Activated CD4-positive, alpha-beta T cell treated with anti-CD3 and anti-CD28 coated beads, Interleukin-2, amount 50 U/mL, for 1 hour (primary cell): ENCODE measurements around the gene TMSB15A.
"Not testable (repeated sequence)": the region's sequence is repeated elsewhere in the genome, so short reads cannot be mapped to it uniquely, and the experiment has no call there.

Experiments used
- DNase-seq: peaks from one replicate; pipeline ENCODE4 v3.0.0-alpha.2; 2020

The TMSB15A gene

DNA sequence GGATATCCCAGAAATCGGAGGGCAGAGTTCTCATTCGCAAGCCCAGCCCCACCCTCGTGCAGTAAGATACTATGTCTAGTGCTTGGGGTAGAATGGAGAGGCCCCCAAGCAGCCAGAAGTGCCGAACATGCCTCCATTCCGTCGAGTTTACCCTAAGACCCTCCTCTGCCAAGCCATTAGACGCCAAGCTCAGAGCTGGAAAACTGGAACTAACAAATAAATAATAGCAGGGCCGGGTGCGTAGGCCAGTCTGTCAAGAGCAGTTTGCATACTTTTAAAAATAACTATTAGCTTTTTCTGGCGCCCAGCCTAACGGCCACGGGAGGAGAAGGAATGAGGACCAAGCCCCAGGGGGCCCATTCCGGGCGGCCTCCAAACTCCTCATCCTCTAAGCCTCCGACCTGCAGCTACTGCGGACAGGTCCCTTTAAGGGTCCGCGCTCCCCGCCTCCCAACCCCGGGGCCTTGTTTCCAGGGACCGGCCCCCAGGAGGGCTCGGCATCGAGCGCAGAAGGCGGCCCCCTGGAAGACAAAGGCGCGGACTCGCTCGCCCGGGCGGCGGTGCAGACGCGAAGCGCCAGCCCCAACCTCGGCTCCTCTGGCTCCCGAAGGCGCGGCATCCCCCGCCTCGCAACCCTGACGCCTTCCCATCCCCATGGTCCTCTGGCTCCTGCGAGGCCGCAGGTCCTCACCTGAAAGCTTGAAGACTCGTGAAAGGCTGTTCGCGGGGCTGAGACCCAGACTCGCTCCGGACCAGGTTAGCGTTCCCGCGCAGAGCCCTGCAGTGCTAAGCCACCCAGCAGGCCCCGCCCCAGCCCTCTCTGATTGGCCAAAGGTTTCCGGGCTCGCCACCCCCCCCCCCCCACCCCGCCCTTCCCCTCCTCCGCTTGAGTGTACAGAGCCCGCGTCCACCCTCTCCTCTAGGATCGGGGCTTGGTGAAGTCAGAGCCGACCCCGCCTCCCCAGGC is at the start of gene TMSB15A:
TSS of gene TMSB15A (minus strand) at position 765 of the 967 bp plus-strand sequence.
- peak; percentile 49 for DNase-seq

GRCh38 chrX:102560423-102561068 is 44.0 kb upstream of the TMSB15A start:
- no peak for DNase-seq

DNA sequence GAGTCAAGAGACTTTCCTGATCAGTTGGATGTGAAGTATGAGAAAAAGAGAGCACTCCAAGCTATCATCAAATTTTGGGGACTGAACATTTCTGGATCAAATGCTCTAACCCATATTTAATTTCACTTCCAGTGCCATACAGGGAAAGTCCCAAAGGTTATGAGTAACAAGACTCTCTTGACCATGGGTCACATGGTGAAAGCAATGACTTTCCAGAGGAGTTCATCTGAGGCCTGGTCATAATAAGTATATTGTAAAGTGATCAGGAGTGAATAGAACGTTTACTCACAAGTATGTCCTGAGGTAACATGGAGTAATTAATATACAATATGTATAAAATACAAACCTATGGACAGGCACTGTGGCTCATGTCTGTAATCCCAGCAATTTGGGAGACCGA is 42.1 kb upstream of the TMSB15A start:
- DNase-seq, result no peak

GRCh38 chrX:102548231-102548630 is 31.7 kb upstream of the TMSB15A start:
- no peak for DNase-seq

DNA sequence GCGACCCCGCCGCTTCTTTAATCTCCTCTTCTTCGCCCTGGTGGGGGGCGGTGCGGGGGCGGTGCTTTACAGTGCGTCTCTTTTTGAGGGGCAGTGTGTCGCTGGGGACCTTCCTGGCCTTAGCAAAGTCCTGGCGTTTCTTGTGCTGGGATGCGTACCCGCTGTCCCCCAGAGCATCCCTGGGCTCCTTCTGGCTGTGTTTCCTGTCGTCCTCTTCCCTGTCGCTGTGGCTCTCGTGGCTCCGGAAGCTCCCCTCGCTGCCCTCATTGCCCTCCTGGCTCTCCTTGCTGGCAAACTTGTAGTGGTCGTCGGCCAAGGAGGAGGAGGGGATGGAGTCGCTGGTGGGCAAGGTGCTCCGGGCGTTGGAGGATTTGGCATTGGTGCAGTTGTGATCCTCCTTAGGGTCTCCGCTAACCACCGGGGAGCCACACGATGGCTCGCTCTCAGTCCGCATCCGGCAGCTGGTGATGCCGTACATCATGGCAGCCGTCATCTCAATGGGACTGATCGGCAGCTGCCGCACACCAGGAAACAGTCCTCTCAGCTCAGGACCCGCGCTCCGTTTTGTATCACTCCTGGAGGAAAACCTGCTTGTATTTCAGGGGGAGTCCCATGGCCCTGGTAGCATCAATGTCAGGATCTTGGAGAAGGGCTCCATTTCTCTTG is 30.4 kb upstream of the TMSB15A start:
- peak; percentile 0 for DNase-seq

DNA sequence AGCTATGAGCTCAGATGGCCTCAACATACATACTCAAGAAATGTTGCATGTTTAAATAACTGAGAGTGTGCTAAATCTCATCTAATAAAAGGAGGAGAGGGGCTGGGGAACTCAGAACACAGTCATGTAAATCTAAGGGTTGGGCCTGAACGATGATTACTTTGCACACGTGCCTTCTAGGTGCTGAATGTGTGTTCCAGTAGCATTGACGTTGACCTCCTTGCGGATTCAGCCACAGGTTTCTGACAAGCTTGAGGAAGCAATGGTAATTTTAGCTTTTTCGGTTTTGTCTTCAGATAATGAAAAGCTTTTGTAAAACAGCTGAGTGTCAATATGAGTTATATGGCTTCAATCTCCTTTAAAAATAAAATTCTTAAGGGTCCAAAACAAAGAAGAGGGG is 29.6 kb upstream of the TMSB15A start:
- not testable (repeated sequence) for DNase-seq

- no peak for DNase-seq
These were observed 19.4 kb upstream of the TMSB15A start for GRCh38 chrX:102535958-102536357.

DNA sequence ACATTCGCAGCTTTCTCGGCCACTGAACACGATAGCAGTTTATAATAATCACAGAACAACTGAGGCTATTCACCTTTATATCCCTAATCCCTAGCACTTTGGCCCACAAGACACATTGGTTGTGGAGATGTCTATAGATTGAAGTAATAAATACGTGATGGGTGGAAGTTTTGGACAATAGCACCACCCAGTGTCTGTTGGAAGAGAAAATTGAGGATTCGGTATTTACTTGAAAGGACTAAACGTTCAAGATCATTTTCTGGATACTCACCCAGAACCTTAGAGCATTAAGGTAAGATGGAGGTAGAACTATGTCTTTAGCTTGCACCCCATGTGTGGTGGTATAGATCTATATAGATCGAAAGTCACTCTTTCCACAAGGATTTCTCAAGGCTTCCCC is 787 bp upstream of the TMSB15A start:
- no peak for DNase-seq

- DNase-seq, result no peak
These were observed 2.0 kb downstream of the TMSB15A start for GRCh38 chrX:102514536-102514935.

- DNase-seq, result no peak
These were observed 17.8 kb downstream of the TMSB15A start for GRCh38 chrX:102498732-102499131.

- DNase-seq, result no peak
These were observed 24.8 kb downstream of the TMSB15A start for GRCh38 chrX:102491766-102492165.

- DNase-seq, result not testable (repeated sequence)
These were observed 37.8 kb downstream of the TMSB15A start for GRCh38 chrX:102478765-102479164.

DNA sequence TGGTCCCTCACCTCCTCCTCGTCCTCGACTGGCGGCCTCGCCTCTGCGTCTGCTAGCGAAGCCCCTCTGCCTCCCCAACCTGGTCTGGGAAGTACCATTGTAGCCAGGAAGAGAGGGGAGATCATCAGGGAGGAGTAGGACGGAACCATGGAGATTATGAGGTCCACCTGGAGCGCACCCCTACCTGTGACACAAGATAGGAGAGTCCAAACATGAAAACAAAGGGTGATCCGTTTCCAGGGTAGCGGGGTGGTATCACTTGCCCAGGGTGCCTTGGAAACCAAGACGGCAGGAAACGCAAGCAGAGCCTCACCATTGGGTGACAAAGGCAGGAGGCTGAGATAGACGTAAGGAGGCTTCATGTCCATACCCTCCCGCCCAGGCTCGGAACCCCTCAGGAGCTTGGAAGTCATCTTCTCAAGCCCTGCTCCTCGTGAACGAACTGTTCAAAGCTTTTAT is 44.7 kb downstream of the TMSB15A start, which contains the start of gene TCP11X2:
TSS of gene TCP11X2 (minus strand) at position 51 of the 459 bp plus-strand sequence.
- not testable (repeated sequence) for DNase-seq

GRCh38 chrX:102470215-102470614 is 46.3 kb downstream of the TMSB15A start:
- not testable (repeated sequence) for DNase-seq
